Endothelial cell (in vitro differentiated cells): ENCODE measurements around the gene SLC28A1. TPM values are rescaled to one million over a fixed set of nuclear protein-coding genes. Genes with fewer than 3 reads are reported as not detected.

Source experiments
- DNase-seq: peaks from one replicate; pipeline ENCODE4 v3.0.0; 2021; ENCODE audit warnings: low spot score
- H3K27ac Mint-ChIP-seq: one replicate; pipeline ENCODE4 v1.8.0; 2021; ENCODE audit warnings: mixed read lengths, inconsistent platforms; ENCODE audit not compliant: unreplicated experiment
- H3K27me3 Mint-ChIP-seq: one replicate; pipeline ENCODE4 v1.8.0; 2021; ENCODE audit warnings: mild to moderate bottlenecking, moderate library complexity, mixed read lengths, inconsistent platforms; ENCODE audit not compliant: unreplicated experiment
- H3K36me3 Mint-ChIP-seq: one replicate; pipeline ENCODE4 v1.8.0; 2021; ENCODE audit warnings: mild to moderate bottlenecking, low read depth, mixed read lengths, inconsistent platforms; ENCODE audit not compliant: unreplicated experiment
- H3K4me1 Mint-ChIP-seq: one replicate; pipeline ENCODE4 v1.8.0; 2021; ENCODE audit warnings: mild to moderate bottlenecking, mixed read lengths, inconsistent platforms; ENCODE audit not compliant: unreplicated experiment
- H3K4me3 Mint-ChIP-seq: one replicate; pipeline ENCODE4 v1.8.0; 2021; ENCODE audit warnings: mild to moderate bottlenecking, mixed read lengths, inconsistent platforms; ENCODE audit not compliant: unreplicated experiment
- H3K9me3 Mint-ChIP-seq: one replicate; pipeline ENCODE4 v1.8.0; 2021; ENCODE audit warnings: mixed read lengths, inconsistent platforms; ENCODE audit not compliant: unreplicated experiment
- CTCF ChIP-seq: fragments of 200-600 bp; sonication (generic); IDR thresholded peaks from one replicate; pipeline ENCODE4 v1.5.0; 2021; ENCODE audit warnings: antibody characterized with exemption; ENCODE audit not compliant: unreplicated experiment
- total RNA-seq: library from RNA; stranded (reverse); fragmentation: NEBNext Ultra II Directional; extraction: Animal tissue kit (Norgen Biotek cat#: 25700); gene quantifications from one replicate; pipeline ENCODE4 v1.2.1, GENCODE V29; 2021; ENCODE audit not compliant: unreplicated experiment

SLC28A1 gene
- total RNA-seq, 1 donor from 2014 or later: not detected

- H3K36me3 Mint-ChIP-seq: peaks cover 31% of the 10 kb centered on the region
- peaks cover 17% of the 10 kb centered on the region for H3K4me1 Mint-ChIP-seq
- no peaks in the 10 kb centered on the region for H3K9me3 Mint-ChIP-seq
- no peak for TF ChIP-seq CTCF
- no peak overlapping the region for H3K27ac Mint-ChIP-seq
- H3K4me3 Mint-ChIP-seq: no peak overlapping the region
- DNase-seq: no peak
- H3K27me3 Mint-ChIP-seq: peaks cover 7% of the 10 kb centered on the region
Measured at GRCh38 chr15:84839714-84840113, 44.7 kb upstream of the SLC28A1 start.

- no peak for TF ChIP-seq CTCF
- H3K4me3 Mint-ChIP-seq: no peak overlapping the region
- no peaks in the 10 kb centered on the region for H3K9me3 Mint-ChIP-seq
- H3K4me1 Mint-ChIP-seq: peaks cover 21% of the 10 kb centered on the region
- no peak overlapping the region for H3K27ac Mint-ChIP-seq
- H3K36me3 Mint-ChIP-seq: peaks cover 31% of the 10 kb centered on the region
- peaks cover 6% of the 10 kb centered on the region for H3K27me3 Mint-ChIP-seq
- no peak for DNase-seq
Measured at GRCh38 chr15:84840255-84840654, 44.2 kb upstream of the SLC28A1 start.

GRCh38 chr15:84840741-84841429 lies 43.6 kb upstream of the SLC28A1 start:
- DNase-seq: no peak
- Mint-ChIP-seq H3K27me3 (peaks cover 4% of the 10 kb centered on the region), H3K36me3 (peaks cover 31% of the 10 kb centered on the region), H3K4me1 (peaks cover 16% of the 10 kb centered on the region), H3K4me3 (peak overlapping the region; percentile 65), H3K27ac (peak overlapping the region; percentile 49), H3K9me3 (no peaks in the 10 kb centered on the region)
- TF ChIP-seq CTCF: no peak

GRCh38 chr15:84842781-84843180 lies 41.7 kb upstream of the SLC28A1 start:
- Mint-ChIP-seq H3K9me3 (no peaks in the 10 kb centered on the region), H3K36me3 (peaks cover 33% of the 10 kb centered on the region), H3K27me3 (peaks cover 2% of the 10 kb centered on the region), H3K4me3 (no peak overlapping the region), H3K4me1 (peaks cover 14% of the 10 kb centered on the region), H3K27ac (no peak overlapping the region)
- no peak for TF ChIP-seq CTCF
- no peak for DNase-seq

GRCh38 chr15:84844964-84845363 lies 39.5 kb upstream of the SLC28A1 start:
- Mint-ChIP-seq H3K27ac (no peak overlapping the region), H3K27me3 (no peaks in the 10 kb centered on the region)

More at GRCh38 chr15:84844964-84845363, 39.5 kb upstream of the SLC28A1 start:
- peaks cover 11% of the 10 kb centered on the region for H3K4me1 Mint-ChIP-seq
- no peaks in the 10 kb centered on the region for H3K9me3 Mint-ChIP-seq
- no peak overlapping the region for H3K4me3 Mint-ChIP-seq
- H3K36me3 Mint-ChIP-seq: peaks cover 29% of the 10 kb centered on the region
- no peak for DNase-seq
- no peak for TF ChIP-seq CTCF
